Activated CD8-positive, alpha-beta memory T cell treated with anti-CD3 and anti-CD28 coated beads, Interleukin-2, amount 50 U/mL, for 48 hours (primary cell): ENCODE measurements around the gene GNAI1.
A peak's percentile ranks its signal among the peaks of the same experiment; 100 is the strongest.
"Not testable (repeated sequence)": the region's sequence is repeated elsewhere in the genome, so short reads cannot be mapped to it uniquely, and the experiment has no call there.

Experiments used
- DNase-seq: peaks from one replicate; pipeline ENCODE4 v3.0.0-alpha.2; 2020

GNAI1 gene

GRCh38 chr7:80133361-80134114, 1.1 kb upstream of the GNAI1 start:
- no peak for DNase-seq

GRCh38 chr7:80134115-80134535, 506 bp upstream of the GNAI1 start:
- DNase-seq = no peak

GRCh38 chr7:80135309-80136104, 876 bp downstream of the GNAI1 start:
- peak; percentile 70 for DNase-seq

GRCh38 chr7:80136261-80137055, 1.8 kb downstream of the GNAI1 start:
- no peak for DNase-seq

GRCh38 chr7:80137410-80137809, 2.8 kb downstream of the GNAI1 start:
- DNase-seq = no peak

GRCh38 chr7:80139236-80139635, 4.6 kb downstream of the GNAI1 start:
- no peak for DNase-seq

GRCh38 chr7:80140388-80140787, 5.8 kb downstream of the GNAI1 start:
- no peak for DNase-seq

GRCh38 chr7:80141376-80141775, 6.7 kb downstream of the GNAI1 start:
- no peak for DNase-seq

DNA sequence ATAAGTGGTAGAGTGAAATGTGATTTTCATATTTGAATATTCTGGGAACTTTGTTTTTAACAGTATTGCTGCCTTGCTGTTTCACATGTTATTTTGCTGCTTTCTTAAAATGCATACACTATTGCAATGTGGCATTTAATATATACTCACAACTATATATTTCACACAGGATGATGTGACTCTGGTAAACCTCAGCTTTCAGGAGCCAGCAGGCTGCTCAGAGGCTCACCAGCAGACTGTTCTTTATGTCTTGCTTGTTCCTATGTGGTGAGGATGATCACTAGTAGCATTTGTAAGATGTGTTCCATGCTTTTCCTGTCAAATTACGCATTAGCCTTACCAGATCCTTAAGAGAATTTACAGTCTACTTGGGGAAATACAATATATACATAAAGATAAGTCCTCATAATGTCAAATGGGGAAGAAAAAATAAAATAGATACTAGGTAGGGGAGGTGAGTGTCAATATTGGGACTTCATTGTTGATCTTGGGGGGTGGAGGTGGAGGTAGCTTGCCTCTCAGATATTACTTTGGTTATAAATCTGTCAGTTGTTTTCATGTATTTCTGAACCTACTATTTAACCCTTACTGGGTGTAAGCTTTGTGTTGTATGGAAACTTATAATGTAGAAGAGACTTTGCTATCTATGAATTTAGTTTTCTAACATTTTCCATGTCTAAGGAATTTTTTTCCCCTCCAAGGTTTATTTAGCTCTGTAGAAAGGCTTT, 8.4 kb downstream of the GNAI1 start:
- DNase-seq = no peak

DNA sequence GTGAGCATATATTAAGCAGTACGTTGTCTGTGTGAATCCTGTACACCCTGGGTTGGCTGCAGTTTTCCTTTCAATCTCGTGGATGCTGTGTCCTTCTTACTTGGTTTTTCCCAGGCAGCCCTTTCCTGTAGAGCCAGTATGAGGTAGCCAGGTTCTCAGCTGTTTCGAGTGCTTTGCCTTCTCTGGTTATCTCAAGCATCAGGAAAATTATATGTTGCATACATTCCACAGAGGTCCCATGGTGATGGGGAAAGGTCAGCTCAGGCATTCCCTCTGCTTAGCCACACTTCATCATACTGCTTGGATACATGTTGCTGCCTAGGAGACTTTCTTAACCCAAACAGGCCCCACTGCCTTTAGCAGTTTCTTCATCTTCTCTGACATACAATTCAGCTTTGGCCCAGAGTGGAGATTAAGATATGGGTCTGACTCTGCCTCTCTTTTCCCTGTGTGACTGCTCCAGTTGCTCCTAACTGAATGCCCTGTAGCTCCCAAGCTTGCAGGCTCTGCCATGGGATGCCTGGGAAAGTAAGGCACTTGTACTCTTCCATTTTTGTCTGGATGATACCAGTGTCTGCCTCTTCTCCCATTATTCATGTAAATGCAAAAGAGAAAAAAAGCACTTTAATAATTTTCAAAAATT, 11.3 kb downstream of the GNAI1 start:
- DNase-seq = no peak

DNA sequence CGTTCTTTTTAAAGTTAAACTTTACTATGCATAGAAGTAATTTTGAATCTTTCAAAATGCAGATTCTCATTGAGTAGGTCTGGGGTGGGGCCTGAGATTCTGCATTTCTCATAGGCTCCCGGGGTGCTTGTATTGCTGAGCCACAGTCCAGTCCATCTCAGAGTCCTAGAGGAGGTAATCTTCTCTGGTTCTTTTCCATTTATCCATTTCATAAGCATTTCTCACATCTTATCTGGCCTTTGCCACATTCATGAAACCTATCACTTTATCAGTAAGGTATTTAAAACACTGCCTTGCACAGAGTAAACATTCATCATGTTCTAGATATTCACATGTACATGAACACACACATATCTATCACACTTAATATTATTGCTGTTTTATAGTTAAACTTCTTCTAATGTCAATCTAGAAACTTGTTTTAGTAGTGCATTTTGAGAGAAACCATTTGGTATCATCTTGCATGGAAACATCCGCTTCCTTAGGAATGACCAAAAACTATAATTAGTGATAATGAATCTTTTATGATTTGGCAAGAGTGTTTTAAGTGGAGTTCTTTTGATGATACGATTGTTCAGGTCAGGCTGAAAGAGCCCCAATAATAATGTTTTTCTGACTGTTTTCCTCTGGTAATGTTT, 12.0 kb downstream of the GNAI1 start:
- DNase-seq = no peak

DNA sequence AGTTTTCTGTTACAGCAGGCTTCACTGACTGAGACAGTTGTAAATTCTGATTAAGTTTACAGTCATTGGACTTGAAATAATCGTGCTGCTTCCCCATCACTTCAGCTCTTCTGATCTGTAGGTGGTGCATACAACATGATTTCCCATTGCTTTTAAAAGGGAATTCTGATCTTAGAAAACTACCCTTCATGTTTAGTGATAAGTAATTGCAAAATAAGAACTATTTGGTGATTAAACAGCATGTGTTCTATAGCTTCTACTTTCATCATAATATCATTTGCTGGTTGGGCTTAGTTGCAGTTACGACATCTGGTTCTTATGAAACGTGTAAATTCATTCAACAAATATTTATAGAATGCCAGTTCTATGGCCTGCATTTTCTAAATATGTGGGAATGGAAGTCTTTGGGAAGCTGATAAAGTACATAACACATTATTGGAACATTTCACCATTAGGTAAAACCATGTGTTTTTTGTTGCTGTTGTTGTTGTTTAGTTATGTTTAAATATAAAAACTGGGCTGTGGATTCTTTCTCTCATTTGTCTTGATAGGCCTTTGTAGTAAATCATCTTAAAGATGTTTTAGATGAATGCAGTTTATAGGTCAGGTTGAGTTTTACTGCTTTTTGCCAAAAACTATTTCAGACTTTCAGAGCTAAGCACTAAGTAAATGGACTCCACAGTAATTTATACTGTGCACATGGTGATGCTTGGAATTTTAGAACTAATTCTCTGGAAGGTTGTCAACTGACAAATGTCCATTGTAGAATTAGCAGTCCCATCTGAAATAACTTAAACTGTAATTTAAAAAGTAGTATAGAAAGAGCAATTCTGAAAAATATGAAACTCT, 13.1 kb downstream of the GNAI1 start:
- DNase-seq = no peak

GRCh38 chr7:80150611-80151273, 16.1 kb downstream of the GNAI1 start:
- DNase-seq = no peak

DNA sequence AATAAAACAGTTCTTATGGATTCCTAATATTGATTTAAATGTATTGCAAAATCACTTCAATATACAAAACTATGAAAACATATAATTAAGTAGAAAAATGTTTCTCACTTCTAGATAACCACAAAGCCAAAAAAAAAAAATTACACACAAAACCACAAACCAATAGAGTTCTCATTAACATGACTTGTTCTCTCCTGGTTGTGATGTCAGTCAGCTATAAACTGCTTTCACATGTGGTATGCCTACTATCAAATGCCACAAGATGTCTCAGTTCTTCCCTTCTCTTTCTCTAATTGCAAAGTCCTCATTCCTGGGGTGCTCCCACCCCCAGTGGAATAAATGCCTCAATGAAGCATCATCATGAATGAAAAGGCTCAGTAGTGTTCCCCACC, 16.6 kb downstream of the GNAI1 start:
- DNase-seq = no peak

DNA sequence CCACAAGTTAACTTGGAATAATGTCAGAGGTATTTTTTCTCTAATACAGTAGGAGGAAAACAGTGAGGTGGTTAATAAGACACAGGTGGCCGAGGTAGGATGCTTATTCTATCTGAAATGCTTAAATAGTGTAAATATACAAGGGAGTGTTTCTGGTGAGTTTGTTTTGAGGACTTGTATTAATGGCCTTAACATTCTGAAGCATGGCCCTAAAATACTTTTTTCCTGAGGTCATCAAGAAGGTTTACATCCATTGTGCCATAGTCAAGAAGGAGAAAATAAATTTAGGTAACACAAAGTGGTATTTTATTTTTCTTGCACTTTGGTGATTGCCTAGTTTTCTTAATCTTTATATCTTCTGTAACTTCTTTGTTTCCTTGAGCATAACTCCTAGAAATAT, 18.8 kb downstream of the GNAI1 start:
- no peak for DNase-seq

GRCh38 chr7:80154656-80155333, 20.2 kb downstream of the GNAI1 start:
- DNase-seq = no peak

- no peak for DNase-seq
Measured at GRCh38 chr7:80155374-80155773, 20.7 kb downstream of the GNAI1 start.

GRCh38 chr7:80157770-80158169, 23.1 kb downstream of the GNAI1 start:
- not testable (repeated sequence) for DNase-seq

GRCh38 chr7:80159802-80160201, 25.2 kb downstream of the GNAI1 start:
- no peak for DNase-seq

- no peak for DNase-seq
Measured at GRCh38 chr7:80161466-80161865, 26.8 kb downstream of the GNAI1 start.
